Neuron (in vitro differentiated cells): Measurements from ENCODE around the gene PDZD2.
A peak's percentile ranks its signal among the peaks of the same experiment; 100 is the strongest.
"Not testable (repeated sequence)": the region's sequence is repeated elsewhere in the genome, so short reads cannot be mapped to it uniquely, and the experiment has no call there.

Experiments
- H2AFZ ChIP-seq: one replicate; pipeline ENCODE4 v1.6.1; 2013; ENCODE audit warnings: low read depth, mild to moderate bottlenecking, inconsistent platforms, low read length, moderate library complexity
- H3K27me3 ChIP-seq: one replicate; pipeline ENCODE4 v1.6.1; 2013; ENCODE audit warnings: low read length; ENCODE audit not compliant: insufficient read depth
- H3K36me3 ChIP-seq: one replicate; pipeline ENCODE4 v1.6.1; 2013; ENCODE audit warnings: low read length; ENCODE audit not compliant: insufficient read depth
- H3K4me1 ChIP-seq: one replicate; pipeline ENCODE4 v1.6.1; 2013; ENCODE audit warnings: low read length; ENCODE audit not compliant: insufficient read depth
- H3K4me3 ChIP-seq: 2 replicates; pipeline ENCODE4 v1.5.1; 2013; ENCODE audit warnings: mild to moderate bottlenecking, low read length, moderate library complexity
- H3K9me3 ChIP-seq: one replicate; pipeline ENCODE4 v1.6.1; 2013; ENCODE audit warnings: low read length

PDZD2 gene

DNA sequence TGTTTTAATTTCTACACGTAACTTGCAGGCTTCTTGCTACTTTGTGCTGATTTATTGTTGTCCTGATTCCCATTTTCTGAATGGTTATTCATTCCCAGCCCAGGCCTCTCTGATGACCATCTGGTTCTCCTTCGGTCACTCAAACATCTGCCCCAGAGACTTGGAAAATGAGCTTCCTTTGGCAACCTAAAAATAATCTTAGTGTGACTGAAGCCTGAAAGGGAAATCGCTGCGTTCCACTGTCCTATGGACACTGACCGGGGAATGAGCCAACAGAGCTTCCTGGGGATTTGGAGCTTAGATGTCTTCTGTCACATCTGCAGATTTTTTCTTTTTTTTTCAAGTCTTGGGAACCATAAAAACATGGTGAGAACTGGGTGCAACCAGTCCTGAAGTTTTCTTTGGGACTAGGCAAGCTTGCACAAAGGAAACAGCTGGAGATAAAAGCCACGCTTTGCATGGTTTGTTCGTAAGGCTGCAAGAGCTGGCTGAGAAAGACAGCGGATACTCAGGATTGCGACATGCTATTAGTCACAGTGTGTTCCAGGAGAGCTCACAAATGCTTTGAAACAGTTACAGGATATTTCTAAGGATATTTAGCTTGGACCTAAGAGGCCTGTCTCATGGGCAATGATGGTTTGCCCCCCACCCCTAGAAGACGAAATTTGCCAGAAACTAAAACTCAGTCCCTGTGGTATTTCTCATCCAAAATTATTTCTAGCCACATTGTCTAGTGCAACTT is 389.0 kb downstream of the PDZD2 start:
- H2AFZ ChIP-seq, result peak overlapping the region; percentile 66
- peaks cover 14% of the 10 kb centered on the region for H3K4me1 ChIP-seq
- H3K9me3 ChIP-seq, result no peaks in the 10 kb centered on the region
- no peaks in the 10 kb centered on the region for H3K36me3 ChIP-seq
- H3K27me3 ChIP-seq, result no peaks in the 10 kb centered on the region
- peak overlapping the region; percentile 32 for H3K4me3 ChIP-seq

DNA sequence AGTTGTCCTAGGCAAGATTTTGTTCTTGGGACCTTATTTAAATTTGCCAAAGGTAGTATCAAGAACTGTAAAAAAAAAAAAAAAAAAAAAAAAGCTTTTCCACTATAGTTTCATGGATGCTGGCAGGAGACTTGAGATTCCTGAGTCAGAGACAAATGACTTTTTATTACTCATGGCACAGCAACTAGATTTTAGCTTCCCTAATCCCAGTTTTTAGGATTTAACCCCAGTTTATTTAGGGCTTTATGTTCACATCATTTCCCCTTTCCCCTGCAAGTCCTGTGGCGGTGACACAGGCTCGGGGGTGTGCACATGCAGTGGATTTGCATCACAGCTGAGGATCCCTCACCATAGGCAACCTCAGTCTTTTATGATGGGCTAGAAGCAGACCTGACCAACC is 390.3 kb downstream of the PDZD2 start:
- no peaks in the 10 kb centered on the region for H3K9me3 ChIP-seq
- no peak overlapping the region for H2AFZ ChIP-seq
- H3K27me3 ChIP-seq, result no peaks in the 10 kb centered on the region
- H3K4me3 ChIP-seq, result no peak overlapping the region
- no peaks in the 10 kb centered on the region for H3K36me3 ChIP-seq
- peaks cover 18% of the 10 kb centered on the region for H3K4me1 ChIP-seq

GRCh38 chr5:32029781-32030180 is 390.9 kb downstream of the PDZD2 start:
- H3K36me3 ChIP-seq, result no peaks in the 10 kb centered on the region
- H3K27me3 ChIP-seq, result no peaks in the 10 kb centered on the region
- H3K9me3 ChIP-seq, result no peaks in the 10 kb centered on the region
- H2AFZ ChIP-seq, result no peak overlapping the region
- no peak overlapping the region for H3K4me3 ChIP-seq
- peaks cover 18% of the 10 kb centered on the region for H3K4me1 ChIP-seq

DNA sequence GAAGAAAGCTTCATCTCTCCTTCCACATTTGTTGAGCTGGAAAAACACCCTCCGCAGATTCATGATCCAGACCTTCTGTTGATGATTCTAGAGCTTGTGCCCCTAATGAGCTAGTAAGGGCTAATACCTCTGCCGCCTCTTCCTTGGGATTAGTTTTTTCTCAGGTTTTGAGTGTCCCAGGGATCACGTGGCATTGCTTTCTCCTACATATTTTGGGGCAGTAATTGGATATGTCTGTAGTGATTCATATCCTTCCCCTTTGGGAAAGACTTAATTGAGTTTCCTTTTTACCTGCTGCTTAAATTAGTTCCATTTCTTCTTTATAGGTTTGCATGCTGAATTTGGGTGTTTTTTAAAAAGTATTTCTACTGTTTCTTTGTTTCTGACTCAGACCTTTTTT is 391.3 kb downstream of the PDZD2 start:
- no peaks in the 10 kb centered on the region for H3K27me3 ChIP-seq
- no peaks in the 10 kb centered on the region for H3K9me3 ChIP-seq
- H3K36me3 ChIP-seq, result no peaks in the 10 kb centered on the region

DNA sequence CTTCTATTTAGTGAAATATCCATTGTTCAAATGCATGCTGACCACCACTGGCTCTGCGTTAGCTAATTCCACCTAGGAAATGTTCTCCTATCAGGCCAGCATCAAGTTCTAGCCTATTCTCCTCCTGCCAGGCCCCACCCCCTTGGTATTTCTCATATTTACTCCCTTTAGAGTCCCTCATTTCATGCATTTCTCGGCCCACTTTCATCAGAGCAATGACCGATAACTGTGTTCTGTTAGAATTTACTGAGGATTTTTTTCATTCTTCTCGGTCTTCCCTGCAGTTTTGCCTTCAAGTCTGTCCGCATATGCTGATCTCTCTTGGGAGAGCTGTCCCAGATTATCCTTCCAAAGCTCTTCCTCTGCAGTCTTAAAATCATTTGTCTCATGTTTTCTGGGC is 391.8 kb downstream of the PDZD2 start:
- no peaks in the 10 kb centered on the region for H3K27me3 ChIP-seq
- peaks cover 18% of the 10 kb centered on the region for H3K4me1 ChIP-seq
- no peaks in the 10 kb centered on the region for H3K9me3 ChIP-seq
- no peaks in the 10 kb centered on the region for H3K36me3 ChIP-seq
- no peak overlapping the region for H3K4me3 ChIP-seq
- H2AFZ ChIP-seq, result no peak overlapping the region

More for the DNA sequence above, 391.3 kb downstream of the PDZD2 start:
- no peak overlapping the region for H2AFZ ChIP-seq
- H3K4me3 ChIP-seq, result no peak overlapping the region
- peaks cover 18% of the 10 kb centered on the region for H3K4me1 ChIP-seq

DNA sequence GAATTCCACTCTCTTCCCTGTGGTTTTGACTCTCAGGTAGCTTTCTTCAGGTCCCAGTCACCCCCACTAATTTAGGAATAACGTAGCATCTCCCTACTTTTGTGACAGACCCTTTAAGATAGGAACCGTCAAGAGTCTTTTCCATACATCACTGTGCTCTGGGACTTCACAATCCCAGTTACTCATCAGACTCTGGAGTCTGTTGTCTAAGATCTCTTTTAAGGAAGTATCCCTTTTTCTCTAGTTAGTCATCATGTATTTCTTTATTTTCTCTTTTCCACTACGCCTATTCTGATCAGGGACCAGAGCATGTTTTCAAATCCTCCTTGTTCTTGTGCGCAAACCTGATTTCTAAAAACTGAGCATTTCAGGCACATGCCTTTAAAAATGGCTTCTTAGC is 392.2 kb downstream of the PDZD2 start:
- no peak overlapping the region for H3K4me3 ChIP-seq
- no peak overlapping the region for H2AFZ ChIP-seq
- H3K27me3 ChIP-seq, result no peaks in the 10 kb centered on the region
- H3K9me3 ChIP-seq, result no peaks in the 10 kb centered on the region
- H3K36me3 ChIP-seq, result no peaks in the 10 kb centered on the region
- peaks cover 18% of the 10 kb centered on the region for H3K4me1 ChIP-seq

GRCh38 chr5:32038523-32038922 is 399.6 kb downstream of the PDZD2 start:
- no peak overlapping the region for H2AFZ ChIP-seq
- H3K27me3 ChIP-seq, result no peaks in the 10 kb centered on the region
- H3K4me1 ChIP-seq, result peaks cover 7% of the 10 kb centered on the region

DNA sequence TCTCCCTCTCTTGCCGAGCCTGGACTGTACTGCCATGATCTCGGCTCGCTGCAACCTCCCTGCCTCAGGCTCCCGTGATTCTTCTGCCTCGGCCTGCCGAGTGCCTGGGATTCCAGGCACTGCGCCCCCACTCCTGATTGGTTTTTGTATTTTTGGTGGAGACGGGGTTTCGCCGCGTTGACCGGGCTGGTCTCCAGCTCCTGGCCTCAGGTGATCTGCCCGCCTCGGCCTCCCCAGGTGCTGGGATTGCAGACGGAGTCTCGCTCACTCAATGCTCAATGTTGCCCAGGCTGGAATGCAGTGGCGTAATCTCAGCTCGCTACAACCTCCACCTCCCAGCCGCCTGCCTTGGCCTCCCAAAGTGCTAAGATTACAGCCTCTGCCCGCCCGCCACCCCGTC is 400.2 kb downstream of the PDZD2 start:
- not testable (repeated sequence) for H2AFZ ChIP-seq, H3K4me1 ChIP-seq, H3K4me3 ChIP-seq, H3K36me3 ChIP-seq, H3K9me3 ChIP-seq, H3K27me3 ChIP-seq

More at GRCh38 chr5:32038523-32038922, 399.6 kb downstream of the PDZD2 start:
- Histone ChIP-seq H3K9me3 (no peaks in the 10 kb centered on the region), H3K36me3 (no peaks in the 10 kb centered on the region), H3K4me3 (no peak overlapping the region)

DNA sequence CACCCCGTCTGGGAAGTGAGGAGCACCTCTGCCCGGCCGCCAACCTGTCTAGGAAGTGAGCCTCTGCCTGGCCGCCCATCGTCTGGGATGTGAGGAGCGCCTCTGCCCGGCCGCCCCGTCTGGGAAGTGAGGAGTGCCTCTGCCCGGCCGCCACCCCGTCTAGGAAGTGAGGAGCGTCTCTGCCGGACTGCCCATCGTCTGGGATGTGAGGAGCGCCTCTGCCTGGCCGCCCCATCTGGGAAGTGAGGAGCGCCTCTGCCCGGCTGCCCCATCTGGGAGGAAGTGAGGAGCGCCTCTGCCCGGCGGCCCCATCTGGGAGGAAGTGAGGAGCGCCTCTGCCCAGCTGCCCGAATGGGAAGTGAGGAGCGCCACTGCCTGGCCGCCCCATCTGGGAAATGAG is 400.7 kb downstream of the PDZD2 start:
- not testable (repeated sequence) for H3K9me3 ChIP-seq, H2AFZ ChIP-seq, H3K4me1 ChIP-seq, H3K27me3 ChIP-seq, H3K4me3 ChIP-seq, H3K36me3 ChIP-seq

DNA sequence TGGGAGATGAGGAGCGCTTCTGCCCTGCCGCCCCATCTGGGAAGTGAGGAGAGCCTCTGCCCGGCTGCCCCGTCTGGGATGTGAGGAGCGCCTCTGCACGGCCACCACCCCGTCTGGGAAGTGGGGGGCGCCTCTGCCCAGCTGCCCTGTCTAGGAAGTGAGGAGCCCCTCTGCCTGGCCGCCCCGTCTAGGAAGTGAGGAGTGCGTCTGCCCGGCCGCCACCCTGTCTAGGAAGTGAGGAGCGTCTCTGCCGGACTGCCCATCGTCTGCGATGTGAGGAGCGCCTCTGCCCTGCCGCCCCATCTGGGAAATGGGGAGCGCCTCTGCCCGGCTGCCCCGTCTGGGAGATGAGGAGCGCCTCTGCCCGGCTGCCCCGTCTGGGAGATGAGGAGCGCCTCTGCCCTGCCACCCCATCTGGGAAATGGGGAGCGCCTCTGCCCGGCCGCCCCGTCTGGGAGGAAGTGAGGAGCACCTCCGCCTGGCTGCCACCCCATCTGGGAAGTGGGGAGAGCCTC is 401.3 kb downstream of the PDZD2 start:
- H3K36me3 ChIP-seq, H2AFZ ChIP-seq, H3K4me3 ChIP-seq, H3K27me3 ChIP-seq, H3K9me3 ChIP-seq: not testable (repeated sequence)
- H3K4me1 ChIP-seq, result peaks cover 11% of the 10 kb centered on the region

GRCh38 chr5:32042551-32042961 is 403.6 kb downstream of the PDZD2 start:
- Histone ChIP-seq H3K27me3 (no peaks in the 10 kb centered on the region), H3K9me3 (no peaks in the 10 kb centered on the region), H2AFZ (no peak overlapping the region), H3K36me3 (no peaks in the 10 kb centered on the region), H3K4me3 (no peak overlapping the region), H3K4me1 (peaks cover 12% of the 10 kb centered on the region)

DNA sequence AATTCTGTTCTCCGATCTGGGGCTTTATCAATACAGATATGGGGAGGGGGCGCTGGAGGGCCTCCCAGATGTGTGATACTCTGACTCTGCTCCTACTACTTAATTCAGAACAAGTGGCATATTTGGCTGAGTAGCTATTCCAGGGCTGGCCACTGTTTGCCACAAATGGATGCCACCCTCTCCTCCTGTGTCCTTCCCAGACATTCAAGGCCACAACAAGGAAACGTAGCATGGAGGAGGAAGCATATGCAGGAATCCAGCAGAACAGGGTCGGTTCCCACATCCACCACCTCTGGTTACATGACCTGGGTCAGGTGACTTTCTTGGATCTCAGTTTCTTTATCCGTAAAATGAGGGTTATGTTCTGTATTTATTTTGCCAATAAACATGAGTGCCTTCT is 404.2 kb downstream of the PDZD2 start:
- no peaks in the 10 kb centered on the region for H3K36me3 ChIP-seq
- peaks cover 12% of the 10 kb centered on the region for H3K4me1 ChIP-seq
- no peak overlapping the region for H3K4me3 ChIP-seq
- no peak overlapping the region for H2AFZ ChIP-seq
- no peaks in the 10 kb centered on the region for H3K27me3 ChIP-seq
- no peaks in the 10 kb centered on the region for H3K9me3 ChIP-seq

DNA sequence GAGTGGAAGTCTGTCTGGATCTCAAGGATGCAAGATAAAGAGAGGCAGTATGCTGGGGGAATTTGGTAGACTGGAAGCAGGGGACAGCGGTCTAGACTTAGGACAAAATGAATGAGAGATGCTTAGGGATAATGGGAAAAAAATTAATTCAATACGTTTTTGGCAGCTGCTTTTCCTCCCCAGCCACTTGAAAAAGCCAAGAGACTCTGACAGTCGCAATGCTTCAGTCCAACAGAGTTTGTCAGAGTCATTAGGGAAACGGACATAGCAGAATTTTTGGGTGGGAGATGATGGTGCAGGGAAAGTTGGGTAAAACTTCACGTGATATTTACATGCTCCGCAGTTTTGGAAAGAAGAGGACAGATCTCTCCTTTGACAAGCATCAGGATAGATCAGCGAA is 405.5 kb downstream of the PDZD2 start:
- no peak overlapping the region for H3K4me3 ChIP-seq
- no peaks in the 10 kb centered on the region for H3K36me3 ChIP-seq

GRCh38 chr5:32044939-32045338 is 406.0 kb downstream of the PDZD2 start:
- Histone ChIP-seq H2AFZ (no peak overlapping the region), H3K4me1 (peaks cover 12% of the 10 kb centered on the region), H3K36me3 (no peaks in the 10 kb centered on the region), H3K4me3 (no peak overlapping the region), H3K27me3 (no peaks in the 10 kb centered on the region), H3K9me3 (no peaks in the 10 kb centered on the region)

More for the DNA sequence above, 405.5 kb downstream of the PDZD2 start:
- Histone ChIP-seq H2AFZ (no peak overlapping the region), H3K27me3 (no peaks in the 10 kb centered on the region), H3K9me3 (no peaks in the 10 kb centered on the region), H3K4me1 (peaks cover 12% of the 10 kb centered on the region)
